ENCODE data around the gene SEC14L1.

SEC14L1 gene

GRCh38 chr17:77163511-77164280 lies 22.9 kb downstream of the SEC14L1 start:
- DNase-seq (ENCODE audit: low spot score): no peak

- no peak for DNase-seq (ENCODE audit: low spot score)
Observed at GRCh38 chr17:77164483-77165091, 23.8 kb downstream of the SEC14L1 start.

- no peak for DNase-seq (ENCODE audit: low spot score)
Observed at GRCh38 chr17:77165577-77165976, 24.8 kb downstream of the SEC14L1 start.

- DNase-seq (ENCODE audit: low spot score): no peak
Observed at GRCh38 chr17:77167472-77168306, 26.9 kb downstream of the SEC14L1 start.

- DNase-seq (ENCODE audit: low spot score): no peak
Observed at GRCh38 chr17:77173104-77173503, 32.3 kb downstream of the SEC14L1 start.

DNA sequence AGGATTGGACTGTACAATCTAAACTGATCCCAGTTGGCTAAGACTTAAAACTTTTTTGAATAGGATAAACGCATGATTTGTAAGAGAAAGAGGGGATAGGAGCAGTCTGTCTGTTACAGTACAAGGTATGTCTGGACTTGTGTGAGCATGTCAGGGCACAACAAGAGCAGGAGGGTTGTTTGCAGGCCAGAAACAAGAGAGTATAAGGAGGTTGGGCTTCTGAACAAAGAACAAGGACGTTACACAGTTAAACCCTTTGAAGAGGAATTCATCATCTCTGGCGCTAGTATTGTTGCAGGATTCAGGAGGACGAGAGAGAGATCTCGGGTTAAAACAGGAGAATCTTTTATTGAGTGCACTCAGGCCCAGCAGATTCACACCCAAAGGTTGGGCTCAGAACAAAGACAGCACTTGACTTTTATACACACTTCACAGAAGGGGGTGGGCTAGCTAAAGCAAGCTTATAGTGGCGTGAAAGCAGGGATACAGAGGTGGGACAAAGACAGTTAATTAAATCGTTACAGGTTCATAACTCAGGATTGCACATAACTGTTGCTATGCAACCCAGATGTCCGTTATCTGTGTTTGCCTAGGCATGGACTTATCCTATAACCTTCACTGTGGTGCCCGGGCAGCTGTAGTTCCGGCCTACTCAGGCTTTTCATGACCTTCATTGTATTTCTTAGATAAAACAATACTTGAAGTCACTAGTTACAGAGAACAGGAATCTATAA lies 34.3 kb downstream of the SEC14L1 start:
- DNase-seq (ENCODE audit: low spot score): no peak

GRCh38 chr17:77177002-77177741 lies 36.4 kb downstream of the SEC14L1 start:
- DNase-seq (ENCODE audit: low spot score): no peak

- DNase-seq (ENCODE audit: low spot score): no peak
Observed at GRCh38 chr17:77178050-77178449, 37.3 kb downstream of the SEC14L1 start.

DNA sequence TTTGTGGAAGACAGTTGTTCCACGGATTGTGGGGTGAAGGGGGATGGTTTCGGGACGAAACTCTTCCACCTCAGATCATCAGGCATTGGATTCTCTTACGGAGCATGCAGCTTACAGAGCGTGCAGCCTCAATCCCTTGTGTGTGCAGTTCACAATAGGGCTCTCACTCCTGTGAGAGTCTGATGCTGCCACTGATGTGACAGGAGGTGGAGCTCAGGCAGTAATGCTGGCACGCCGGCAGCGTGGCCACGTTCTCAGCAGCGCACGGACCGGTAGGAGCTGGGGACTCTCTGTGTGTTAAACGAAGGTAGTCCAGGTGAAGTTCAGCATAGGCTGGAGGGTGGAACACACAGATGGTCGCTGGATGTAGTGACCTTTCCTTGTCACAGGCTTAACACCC lies 37.8 kb downstream of the SEC14L1 start:
- DNase-seq (ENCODE audit: low spot score): no peak

DNA sequence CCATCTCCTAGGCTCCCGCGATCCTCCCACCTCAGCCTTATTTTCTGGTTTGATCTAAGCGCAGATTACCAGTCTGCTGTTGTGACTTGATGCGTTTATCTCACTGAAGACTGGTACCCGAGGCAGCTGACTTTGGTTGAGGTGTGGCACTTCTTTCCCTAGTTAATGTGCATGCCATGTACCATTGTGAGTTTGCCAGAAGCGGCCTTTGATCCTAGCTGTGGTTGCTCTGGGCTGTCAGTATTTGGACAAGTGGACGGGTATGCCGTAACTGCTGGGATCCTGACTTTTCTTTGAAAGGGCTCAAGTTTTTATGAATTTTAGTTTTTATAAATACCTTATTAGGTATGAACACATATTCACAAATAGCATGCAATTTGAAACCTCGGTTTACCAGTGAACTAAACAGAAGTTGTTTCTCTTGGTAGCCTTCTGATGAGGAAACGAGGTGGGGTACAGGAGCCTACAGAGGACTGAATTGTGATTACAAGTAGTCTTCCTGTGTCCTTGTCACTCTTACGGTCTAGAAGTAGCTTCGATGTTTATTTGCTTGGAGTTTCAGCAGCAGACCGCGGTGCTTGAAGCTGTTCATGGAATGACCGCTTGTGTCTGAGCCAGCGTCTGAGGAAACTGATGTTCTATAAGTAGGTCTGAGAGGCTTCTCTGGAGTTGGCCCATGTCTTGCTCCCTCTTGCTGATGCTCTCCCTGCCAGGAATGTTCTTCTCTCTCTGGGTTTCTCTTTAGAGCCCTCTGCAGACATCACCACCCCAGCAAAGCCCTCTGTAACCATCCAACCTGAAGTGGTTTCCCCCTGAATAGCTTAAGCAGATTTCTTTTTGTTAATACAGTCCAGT lies 40.0 kb downstream of the SEC14L1 start:
- no peak for DNase-seq (ENCODE audit: low spot score)

GRCh38 chr17:77182205-77183172 lies 41.7 kb downstream of the SEC14L1 start:
- no peak for DNase-seq (ENCODE audit: low spot score)

GRCh38 chr17:77184474-77184873 lies 43.7 kb downstream of the SEC14L1 start:
- DNase-seq (ENCODE audit: low spot score): no peak

DNA sequence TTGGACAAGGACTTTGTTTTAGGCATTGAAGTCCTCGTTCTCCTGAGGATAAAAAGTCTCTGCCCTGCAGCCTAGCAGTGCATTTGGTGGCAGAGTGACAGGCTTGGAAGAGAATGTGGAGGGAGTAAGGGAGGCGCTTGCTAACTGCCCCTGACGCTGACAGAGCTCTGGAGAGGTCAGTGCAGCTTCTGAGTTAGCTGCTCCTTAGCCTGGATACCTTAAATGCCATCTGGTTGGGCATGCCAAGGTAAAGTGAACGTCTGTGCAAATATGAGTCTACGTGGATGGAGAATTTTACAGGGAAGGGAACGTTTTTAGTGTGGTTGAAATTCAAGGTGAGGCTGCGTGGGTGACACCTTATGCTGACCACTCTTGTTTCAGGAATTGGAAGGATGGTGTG lies 44.4 kb downstream of the SEC14L1 start:
- DNase-seq (ENCODE audit: low spot score): no peak

DNA sequence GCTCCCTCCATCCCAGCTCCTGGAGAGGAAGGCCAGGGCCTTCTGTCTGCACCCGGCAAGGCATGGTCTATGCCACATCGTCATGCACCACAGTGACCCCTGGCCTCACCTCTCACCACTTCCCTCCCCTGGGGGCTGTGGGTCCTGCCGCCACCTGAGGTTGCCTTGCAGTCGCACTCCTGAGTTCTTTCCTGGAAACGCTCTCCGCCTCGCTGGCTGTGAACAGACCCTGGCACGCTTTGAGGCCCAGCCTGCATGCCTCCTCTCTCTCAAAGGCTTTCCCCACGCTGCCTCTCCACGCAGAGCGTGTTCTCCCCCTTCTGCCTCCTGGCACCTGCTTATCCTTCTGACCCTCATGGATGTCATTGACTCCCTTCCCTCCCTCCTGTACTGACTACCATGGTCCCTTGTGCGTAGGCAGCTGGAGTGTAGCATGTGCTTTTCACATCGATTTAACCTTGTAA lies 45.4 kb downstream of the SEC14L1 start:
- no peak for DNase-seq (ENCODE audit: low spot score)

GRCh38 chr17:77188084-77189066 lies 47.6 kb downstream of the SEC14L1 start:
- DNase-seq (ENCODE audit: low spot score): no peak

GRCh38 chr17:77189148-77189547 lies 48.4 kb downstream of the SEC14L1 start:
- DNase-seq (ENCODE audit: low spot score): no peak

- no peak for DNase-seq (ENCODE audit: low spot score)
Observed at GRCh38 chr17:77190576-77190975, 49.8 kb downstream of the SEC14L1 start.

GRCh38 chr17:77191244-77191643 lies 50.5 kb downstream of the SEC14L1 start:
- no peak for DNase-seq (ENCODE audit: low spot score)
